Fibroblast of peridontal ligament (primary cell): ENCODE data around the gene P2RX4.
"Not testable (repeated sequence)": the region's sequence is repeated elsewhere in the genome, so short reads cannot be mapped to it uniquely, and the experiment has no call there.

ENCODE experiments used
- DNase-seq: peaks from one replicate; pipeline ENCODE4 v3.0.0-alpha.2; 2010; ENCODE audit errors: extremely low read depth

The P2RX4 gene

DNA sequence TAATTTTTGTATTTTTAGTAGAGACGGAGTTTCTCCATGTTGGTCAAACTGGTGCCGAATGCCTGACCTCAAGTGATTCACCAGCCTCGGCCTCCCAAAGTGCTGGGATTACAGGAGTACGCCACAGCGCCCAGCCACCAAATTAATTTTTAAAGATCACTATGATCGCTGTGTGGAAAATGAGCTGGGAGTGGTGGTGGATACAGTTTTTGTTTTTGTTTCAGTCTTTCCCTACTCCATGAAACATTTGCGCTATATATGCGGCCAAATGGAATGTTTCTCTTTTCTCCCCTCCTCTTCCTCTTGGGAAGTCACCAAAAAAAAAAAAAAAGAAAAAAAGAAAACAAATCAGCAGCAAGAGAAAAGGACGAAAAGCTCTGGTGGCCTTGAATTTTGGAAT lies 20.8 kb upstream of the P2RX4 start:
- no peak for DNase-seq

DNA sequence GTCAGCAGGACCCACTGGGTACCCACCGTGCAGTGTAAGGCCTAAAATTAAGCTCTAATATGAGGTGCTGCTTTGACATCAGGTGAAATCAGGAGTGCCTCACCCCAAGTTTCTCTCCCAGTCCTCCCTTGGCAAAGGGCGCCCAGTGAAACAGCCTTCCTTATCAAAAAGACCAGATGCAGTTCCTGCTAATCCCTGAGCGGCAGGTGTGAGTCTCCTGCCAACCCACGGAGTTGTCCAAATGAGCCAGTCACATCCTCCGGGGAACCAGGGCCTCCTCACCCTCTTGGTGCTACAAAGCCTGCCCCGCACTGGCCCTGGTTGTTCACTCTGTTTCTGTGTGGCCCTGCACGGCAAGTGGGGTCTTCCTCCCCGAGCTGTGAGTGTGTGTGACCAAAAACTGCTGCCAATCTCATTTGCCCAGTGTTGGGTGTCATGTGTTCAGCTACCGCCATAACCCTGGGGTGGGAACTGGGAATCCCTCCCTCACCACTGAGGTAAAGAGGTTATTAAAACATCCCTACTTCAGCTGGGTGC lies 20.2 kb upstream of the P2RX4 start:
- DNase-seq = no peak

DNA sequence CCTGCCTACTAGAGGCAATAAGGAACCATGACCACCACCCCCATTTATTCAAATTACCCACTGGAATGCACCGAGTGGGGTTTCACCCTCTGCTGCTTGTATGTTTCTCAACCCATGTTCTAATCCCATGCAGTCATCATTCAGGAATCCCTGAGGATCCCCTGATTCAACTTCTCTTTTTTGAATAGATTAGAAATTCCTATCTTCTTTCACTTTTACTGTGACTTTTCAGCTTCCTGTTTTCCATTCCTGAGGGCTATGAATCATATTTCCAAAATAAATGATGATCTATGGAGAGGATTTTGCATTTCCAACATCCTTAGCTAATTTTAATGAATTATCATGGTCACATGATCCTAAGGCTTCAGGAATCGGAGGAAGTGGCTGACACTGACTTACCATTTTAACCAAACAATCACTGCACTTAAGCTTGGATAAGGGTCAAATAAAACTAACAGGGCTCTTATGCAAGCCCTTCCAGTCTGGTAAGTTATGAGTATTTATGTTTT lies 19.4 kb upstream of the P2RX4 start:
- DNase-seq = peak; percentile 97

DNA sequence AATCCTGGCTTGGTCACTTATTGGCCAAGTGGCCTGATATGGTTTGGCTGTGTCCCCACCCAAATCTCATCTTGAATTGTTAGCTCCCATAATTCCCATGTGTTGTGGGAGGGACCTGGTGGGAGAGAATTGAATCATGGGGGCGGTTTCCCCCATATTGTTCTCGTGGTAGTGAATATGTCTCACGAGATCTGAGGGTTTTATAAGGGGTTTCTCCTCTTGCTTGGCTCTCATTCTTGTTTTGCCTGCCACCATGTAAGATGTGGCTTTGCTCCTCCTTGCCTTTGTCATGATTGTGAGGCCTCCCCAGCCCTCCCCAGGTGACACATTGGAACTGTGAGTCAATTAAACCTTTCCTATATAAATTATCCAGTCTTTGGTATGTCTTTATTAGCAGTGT lies 18.8 kb upstream of the P2RX4 start:
- no peak for DNase-seq

DNA sequence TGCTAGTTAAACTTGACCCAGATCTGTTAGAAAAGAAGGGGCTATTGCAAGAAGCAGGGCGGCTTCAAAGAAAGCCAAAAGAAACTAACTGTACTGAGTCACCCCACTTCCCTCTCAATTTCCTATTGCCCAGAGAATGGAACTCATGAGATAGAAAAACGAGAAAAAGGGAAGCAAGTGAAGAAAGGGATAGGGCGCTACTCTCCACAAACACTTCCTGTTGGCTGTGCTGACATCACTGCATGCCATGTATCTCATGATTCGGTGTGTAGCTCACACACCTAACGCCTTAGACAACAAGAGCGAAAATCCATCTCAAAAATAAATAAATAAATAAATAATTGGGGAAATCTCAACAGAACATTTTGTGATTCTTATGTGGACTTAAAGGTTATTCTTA lies 13.0 kb upstream of the P2RX4 start:
- DNase-seq = no peak

DNA sequence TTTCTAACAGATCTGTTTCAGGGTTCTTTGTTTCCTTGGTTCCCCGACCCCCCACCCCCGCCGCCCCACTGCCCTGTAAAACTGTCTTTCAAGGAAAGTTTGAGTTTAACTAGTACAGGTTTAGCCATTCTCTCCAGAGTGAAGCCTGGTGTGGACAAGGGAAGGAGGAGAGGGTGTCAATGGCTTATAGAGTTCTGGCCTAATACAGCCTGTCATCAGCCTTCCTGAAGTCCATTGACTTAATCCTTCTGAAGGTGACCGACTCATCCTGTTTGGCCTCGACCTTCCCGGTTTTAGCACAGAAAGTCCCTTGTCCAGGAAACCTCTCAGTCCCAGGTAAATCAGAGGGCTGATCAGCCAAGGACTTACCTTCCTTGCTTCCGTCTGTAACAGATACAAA lies 11.0 kb upstream of the P2RX4 start:
- DNase-seq = no peak

DNA sequence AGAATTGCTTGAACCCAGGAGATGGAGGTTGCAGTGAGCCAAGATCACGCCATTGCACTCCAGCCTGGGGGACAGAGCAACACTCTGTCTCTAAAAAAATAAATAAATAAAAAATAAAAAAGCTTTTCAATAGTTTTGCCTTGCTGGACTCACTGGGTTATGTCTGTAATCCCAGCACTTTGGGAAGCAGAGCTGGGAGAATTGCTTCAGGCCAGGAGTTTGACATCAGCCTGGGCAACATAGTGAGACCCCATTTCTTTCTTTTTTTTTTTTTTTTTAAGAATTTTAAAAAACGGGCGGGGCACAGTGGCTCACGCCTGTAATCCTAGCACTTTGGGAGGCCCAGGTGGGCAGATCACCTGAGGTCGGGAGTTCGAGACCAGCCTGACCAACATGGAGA lies 8.8 kb upstream of the P2RX4 start:
- not testable (repeated sequence) for DNase-seq

DNA sequence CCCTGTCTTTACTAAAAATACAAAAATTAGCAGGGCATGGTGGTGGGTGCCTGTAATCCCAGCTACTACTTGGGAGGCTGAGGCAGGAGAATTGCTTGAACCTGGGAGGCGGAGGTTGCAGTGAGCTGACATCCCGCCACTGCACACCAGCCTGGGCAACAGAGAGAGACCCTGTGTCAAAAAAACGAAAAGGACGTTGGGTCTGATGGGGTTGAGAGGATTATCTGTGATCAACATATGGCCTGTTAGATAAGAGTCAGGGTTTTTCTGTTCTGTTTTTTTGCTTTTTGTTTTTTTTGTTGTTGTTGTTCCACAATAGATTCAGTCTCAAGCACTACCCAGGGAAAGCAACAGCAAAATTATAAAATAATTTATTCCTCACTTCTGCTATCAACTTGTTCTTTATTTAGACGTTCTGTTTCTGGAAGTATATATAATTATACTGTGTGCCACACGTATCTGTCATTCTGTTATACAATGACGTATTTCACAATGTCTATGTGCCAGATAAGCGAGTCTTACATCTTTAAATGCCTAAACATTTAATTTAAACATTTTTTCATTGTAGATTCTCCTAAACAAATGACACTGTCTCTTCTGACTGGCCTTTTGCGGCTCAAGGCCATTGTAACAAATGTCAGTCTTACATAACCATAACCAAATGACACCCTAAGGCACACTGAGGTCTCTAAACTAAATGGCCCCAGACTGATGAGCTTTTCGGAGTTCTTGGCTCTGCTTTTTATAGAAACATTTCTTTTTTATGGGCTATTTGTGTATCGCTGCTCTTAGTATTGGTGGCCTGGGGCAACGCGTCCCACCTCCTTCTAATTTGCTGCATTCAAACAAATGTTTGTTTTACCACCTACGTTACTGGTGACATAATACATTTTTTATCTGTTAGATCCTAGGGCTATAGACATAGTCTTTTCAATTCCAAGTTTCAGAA lies 7.2 kb upstream of the P2RX4 start:
- no peak for DNase-seq

DNA sequence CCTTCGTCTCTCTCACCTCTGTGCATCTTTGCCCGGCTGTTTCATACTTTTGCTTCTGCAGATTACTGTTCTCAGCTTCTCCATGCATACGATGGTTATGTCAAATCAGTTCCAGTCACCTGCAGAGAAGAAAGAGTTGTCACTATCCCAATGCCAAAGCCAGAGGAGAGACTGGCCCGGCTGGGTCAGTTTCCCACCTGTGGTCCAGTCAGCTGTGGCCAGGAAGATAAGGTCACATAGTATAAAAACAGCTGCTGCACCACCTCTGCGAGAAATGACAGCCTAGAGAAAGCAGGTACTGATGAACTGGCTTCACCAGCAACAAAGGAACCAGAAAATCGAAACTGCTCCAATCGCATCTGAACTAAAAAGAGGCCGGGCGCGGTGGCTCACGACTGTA lies 6.4 kb upstream of the P2RX4 start:
- no peak for DNase-seq

DNA sequence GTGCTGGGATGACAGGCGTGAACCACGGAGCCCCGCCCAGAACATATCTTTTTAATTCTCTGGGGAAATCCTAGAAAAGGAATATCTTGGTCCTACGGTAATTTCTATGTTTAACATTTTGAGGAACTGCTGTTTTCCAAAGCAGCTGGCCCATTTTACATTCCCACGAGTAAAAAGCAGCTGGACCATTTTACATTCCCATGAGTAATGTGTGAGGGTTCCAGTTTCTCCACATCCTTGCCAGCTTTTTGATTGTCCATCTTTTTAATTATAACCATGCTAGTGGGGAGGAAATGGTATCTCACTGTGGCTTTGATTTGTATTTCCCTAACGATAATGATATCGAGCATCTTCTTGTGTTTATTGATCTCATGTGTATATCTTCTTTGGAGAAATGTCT lies 4.4 kb upstream of the P2RX4 start:
- no peak for DNase-seq

DNA sequence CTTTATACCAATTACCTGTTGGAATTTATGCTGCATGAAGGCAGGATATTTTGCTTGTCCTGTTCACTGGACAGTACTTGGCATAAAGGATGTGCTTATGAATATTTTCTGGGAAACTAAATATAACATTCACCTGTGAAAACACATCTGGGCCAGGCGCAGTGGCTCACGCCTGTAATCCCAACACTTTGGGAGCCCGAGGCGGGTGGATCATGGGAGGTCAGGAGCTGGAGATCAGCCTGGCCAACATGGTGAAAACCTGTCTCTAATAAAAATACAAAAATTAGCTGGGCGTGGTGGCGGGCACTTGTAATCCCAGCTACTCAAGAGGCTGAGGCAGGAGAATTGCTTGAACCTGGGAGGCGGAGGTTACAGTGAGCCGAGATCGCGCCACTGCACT lies 1.4 kb upstream of the P2RX4 start:
- DNase-seq = not testable (repeated sequence)

DNA sequence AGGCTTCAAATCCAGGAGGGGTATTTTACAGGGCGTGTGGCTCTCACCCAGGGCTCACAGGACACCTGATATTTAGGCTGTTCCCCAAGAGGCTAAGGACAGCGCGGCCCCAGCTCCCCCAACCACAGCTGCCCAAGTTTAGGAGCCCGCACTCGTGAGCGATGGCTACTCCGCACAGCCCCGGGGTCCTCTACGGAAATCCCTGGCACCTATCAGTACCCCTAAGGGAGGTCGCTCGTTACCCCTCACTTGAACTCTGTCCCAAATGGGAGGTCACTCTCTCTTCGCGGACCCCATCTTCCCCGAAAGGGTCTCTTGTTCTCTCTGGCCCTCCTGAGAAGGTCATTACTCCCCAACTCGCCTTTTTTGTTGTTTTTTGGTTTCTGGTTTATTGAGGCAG lies 708 bp upstream of the P2RX4 start:
- DNase-seq = no peak

DNA sequence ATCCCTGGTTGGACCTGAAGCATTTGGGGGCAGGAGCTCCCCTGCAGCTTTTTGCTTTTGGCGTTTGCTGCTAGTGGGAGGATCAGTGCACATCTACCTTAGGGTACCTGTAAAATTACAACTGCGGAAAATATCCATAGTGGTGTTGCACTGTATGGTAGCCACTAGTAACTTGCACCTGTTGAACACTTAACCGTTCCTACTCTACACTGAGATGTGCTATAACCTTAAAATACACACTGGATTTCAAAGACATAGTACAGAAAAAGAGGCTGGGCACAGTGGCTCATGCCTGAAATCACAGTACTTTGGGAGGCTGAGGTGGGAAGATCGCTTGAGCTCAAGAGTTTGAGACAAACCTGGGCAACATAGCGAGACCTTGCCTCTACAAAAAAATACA lies 2.9 kb downstream of the P2RX4 start:
- no peak for DNase-seq

DNA sequence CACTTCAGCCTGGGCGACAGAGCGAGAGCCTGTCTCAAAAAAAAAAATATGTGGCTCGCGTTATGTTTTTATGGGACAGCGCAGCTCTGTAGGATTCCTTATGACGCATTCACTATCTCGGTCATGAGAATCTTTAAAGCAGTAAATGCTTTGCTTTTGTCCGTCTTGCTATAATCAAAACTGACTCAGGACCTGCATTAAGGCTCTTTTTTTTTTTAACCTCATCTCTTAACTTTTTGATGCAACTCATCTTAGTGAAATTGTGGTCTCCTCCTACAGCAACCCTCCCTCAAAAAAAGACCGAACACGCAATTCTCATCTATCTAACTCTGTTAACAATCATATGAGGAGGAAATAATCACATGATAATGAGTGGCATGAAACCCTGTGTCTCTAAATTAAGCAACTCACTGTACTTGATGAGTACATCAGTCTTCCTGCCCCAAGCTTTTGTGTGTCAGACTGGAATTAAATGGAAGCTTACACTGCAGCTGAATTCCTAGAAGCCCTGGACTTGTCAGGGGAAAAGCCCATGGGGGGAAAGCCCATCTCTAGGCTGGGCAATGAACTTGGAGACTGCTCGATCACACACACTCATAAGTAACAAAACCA lies 4.3 kb downstream of the P2RX4 start:
- DNase-seq = peak; percentile 64

DNA sequence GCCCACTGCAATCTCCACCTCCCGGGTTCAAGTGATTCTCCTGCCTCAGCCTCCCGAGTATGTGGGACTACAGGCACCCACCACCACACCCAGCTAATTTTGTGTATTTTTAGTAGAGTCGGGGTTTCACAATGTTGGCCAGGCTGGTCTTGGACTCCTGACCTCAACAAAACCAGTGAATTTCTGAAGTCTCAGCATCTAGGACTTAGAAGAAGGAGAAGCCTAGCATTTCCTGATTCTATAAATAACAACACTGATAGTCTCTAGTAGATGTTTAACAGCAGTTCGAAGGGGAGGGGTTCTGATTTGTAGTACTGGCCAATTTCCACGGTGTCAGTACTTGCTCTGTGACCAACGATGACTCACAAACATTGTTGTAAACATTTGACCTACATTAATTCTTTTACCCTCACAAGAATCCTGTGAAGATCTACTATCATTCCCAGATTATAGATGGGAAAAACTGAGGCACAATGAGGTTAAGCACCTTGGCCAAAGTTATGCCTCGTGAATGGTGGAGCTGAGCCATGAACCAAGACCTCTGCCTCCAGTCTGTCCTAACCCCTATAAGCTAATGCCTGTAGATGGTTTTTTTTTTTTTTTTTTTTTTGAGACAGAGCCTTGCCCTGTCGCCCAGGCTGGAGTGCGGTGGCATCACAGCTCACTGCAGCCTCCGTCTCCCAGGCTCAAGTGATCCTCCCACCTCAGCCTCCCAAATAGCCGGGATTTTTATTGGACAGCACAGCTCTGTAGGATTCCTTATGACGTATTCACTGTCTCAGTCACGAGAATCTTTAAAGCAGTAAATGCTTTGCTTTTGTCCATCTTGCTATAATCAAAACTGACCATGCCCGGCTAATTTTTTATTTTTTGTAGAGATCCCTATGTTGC lies 5.2 kb downstream of the P2RX4 start:
- peak; percentile 91 for DNase-seq

DNA sequence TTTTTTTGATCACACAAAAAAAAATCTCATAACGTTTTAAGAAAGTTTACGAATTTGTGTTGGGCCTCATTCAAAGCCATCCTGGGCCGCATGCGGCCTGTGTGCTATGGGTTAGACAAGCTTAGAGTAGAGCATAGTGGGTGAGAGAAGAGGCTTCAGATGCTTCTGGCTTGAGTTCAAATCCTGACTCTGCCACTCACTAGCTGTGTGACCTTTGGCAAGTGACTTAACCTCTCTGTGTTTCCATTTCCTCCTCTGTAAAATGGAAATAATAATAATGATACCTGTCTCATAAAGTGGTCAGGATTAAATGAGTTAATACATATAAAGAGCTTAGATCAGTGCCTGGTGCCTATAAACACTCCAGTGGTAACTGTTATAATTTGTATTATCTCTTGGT lies 6.2 kb downstream of the P2RX4 start:
- DNase-seq = no peak

DNA sequence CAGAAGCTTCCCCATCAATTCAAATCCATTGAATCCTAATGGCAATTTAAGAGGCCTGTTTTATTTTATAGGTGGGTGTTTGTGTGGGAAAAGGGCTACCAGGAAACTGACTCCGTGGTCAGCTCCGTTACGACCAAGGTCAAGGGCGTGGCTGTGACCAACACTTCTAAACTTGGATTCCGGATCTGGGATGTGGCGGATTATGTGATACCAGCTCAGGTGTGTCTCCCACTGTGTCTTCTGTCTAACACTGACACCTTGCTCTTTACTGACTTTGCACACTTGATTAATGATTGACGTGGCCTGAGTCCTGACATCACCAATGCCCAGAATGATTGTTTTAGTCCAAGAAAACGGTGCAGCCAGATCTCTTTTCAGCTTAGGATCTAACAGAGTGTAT lies 7.1 kb downstream of the P2RX4 start:
- DNase-seq = no peak

DNA sequence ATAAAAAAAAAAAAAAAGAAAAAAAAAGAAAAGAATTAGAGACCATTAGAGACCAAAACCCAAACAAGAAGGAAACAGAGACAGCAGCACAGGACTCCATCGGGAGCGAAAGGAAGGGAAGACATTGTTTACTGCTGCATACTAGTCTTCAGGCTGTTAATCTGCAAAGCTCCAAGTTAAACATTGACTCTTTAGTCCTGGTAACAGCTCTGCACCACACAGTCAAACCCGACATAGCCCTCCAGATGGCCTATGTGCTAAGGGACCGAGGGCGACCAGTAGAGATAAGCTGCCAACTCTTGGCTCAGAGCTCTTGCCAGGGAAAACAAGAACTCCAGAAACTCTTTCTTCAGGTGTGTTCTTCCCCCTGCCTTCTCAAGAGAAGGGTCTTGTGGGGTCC lies 7.8 kb downstream of the P2RX4 start:
- no peak for DNase-seq

DNA sequence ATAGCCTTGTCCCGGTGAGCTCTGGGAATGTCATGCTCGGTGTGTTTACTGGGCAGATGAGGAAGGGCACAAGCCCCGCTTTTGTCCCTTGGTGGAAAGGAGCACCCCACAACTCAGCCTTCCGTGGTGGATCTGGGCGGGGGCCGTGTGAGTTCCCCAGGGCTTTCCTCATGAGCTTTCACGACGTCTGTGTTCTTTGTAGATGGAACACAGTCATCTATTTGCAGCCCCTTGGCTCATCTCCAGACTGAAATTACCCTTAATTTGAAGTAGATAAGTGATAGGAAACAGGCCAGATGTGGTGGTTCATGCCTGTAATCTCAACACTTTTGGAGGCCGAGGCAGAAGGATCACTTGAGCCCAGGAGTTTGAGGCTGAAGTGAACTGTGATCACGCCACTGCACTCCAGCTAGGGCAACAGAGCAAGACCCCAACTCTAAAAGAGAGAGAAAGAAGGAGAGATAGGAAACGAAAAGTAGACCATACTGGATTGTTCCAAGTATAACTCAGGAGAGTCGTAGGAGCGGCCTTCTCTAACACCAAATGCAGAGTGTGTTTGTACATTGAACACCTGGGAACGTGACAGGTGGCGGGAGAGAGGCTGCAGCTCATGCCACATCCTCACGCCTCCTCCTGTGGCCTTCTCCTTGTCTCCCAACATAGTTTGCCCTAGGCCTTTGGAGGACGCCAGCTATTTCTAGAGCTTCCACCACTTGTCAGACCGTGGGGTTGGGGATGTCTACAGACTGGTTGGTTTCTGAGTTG lies 8.8 kb downstream of the P2RX4 start:
- DNase-seq = no peak

DNA sequence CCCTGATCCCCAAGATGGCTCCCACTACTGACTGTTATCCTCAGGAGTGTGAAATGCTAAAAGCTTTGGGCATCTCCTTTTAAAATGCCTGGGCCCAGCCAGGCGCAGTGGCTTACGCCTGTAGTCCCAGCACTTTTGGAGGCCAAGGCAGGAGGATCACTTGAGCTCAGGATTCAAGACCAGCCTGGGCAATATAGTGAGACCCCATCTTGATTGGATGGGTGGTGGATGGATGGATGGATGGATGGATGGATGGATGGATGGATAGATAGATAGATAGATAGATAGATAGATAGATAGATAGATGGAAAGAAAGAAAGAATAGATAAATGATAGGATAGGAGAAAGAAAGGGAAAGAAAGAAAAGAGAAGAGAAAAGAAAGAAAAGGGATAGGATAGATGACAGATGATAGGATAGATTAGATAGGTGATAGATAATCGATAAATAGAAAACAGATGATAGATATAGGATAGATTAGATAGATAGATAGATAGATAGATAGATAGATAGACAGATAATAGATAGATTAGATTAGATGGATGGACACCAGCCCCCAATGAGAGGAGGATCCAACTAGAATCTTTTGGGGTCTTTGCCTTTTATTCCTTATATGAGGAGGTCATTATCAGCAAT lies 9.5 kb downstream of the P2RX4 start:
- no peak for DNase-seq

DNA sequence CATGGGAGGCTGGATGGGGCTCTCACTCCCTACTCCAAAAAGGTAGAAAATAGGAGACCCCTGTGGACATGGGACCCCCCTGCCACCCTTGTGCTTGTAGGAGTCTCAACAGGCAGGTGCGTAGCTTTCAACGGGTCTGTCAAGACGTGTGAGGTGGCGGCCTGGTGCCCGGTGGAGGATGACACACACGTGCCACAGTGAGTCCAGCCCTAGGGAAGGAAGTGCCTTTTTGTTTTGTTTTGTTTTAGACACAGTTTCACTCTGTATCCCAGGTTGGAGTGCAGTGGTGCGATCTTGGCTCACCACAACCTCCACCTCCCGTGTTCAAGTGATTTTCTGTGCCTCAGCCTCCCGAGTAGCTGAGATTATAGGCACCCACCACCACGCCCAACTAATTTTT lies 12.9 kb downstream of the P2RX4 start:
- no peak for DNase-seq
